LoVo (cell line): ENCODE measurements around the gene C10orf90.
"Not testable (repeated sequence)": the region's sequence is repeated elsewhere in the genome, so short reads cannot be mapped to it uniquely, and the experiment has no call there.

Experiments
- DNase-seq: peaks from one replicate; pipeline ENCODE4 v3.0.0-alpha.2; 2016; ENCODE audit warnings: low spot score

The C10orf90 gene

DNA sequence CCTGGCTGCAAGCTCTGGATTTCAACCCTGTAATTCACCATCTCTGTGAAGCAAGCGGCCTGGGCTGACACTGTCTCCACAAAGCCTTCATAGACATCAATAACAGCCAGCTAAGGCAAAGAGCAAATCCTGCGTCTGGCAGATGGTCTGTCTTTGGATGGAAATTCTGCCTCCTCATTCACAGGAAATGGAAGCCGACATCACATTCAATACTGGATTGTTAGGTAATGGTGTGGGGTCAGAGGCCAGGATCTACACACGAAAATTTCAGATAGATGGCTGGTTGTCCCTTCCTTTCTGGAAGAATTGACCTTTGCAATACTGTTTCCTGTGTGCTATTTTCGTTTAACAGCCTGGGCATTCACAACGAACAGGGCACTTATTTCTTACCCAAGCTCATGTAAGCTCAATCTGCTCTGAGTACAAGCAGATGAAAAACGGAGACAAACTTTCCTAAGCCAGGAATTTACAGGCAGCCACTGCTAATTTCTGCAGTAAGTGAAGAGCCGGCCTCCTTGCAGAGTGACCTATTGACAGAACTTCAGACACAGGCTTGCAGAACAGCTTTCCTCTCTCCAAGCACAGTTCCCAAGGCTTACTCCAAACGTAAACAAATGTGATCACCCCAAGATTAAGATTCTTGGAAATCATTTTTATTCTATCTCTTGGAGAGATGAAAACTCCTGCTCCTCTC lies 279.2 kb downstream of the C10orf90 start:
- no peak for DNase-seq

DNA sequence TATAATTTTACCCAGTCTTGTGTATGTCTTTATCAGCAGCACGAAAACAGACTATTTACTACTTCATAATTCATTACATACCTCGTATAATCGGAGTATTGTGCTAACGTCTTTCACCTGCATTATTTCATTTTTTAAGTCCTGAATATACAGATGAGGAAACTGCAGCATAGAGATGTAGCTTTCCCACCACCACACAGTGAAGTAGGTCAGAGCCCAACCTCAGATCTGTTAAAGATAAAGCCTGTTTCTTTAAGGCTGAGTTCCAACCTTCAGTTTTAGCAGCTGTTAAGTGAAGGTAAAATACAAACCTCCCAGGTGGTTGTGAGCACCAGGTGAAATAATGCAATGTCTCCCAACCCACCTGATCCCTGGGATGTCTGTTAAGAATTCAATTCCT lies 280.2 kb downstream of the C10orf90 start:
- DNase-seq: no peak

DNA sequence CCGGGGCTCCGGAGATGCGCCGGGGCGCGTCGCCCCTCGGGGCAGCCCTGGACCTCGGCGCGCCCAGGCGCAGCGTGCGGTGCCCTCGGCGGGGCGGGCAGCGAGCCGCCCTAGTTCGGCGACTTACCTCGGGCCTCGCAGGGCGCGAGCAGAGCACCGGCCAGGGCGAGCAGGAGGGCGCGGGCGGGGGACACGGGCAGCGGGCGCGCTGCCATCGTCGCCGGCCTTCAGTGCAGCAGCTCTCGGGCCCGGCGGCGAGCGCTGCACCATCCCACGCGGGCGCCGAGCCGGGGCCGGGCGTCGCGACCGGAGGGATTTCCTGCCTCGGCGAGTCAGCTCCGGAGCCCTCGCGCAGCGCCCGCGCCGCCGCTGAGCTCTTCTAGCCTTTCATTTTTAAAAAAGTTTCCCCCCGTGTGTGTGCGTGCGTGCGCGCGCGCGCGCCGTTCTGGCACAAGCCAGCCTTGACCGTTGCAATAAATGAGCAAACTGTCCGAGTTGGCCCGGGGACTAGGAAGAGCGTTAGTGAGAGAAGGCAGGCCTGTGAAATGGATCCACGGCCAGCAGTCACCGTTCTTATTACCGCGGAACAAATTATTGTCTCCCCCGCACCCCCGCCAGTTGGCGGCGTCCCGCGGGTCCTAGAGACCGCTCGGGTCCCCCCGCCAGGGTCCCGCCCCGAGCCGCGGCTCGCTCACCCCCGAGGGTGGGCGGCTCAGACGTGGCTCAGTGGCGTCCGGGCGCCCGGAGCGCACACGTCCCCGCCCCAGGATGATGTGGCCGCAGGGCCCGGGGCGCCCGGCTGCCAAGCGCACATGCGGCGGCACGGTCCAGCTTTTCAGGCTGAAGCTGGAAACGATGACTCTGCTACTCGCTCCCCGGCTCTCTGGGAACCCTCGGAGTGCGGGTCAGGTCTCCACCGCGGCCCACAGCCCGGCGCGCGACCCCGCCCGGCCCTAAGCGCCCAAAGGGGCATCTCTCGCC lies 282.3 kb downstream of the C10orf90 start, which contains the start of gene ADAM12:
Gene ADAM12, minus strand, starts transcription at position 547 of the 981 bp plus-strand sequence. Its CDS starts 332 bp downstream, at position 215.
- no peak for DNase-seq

DNA sequence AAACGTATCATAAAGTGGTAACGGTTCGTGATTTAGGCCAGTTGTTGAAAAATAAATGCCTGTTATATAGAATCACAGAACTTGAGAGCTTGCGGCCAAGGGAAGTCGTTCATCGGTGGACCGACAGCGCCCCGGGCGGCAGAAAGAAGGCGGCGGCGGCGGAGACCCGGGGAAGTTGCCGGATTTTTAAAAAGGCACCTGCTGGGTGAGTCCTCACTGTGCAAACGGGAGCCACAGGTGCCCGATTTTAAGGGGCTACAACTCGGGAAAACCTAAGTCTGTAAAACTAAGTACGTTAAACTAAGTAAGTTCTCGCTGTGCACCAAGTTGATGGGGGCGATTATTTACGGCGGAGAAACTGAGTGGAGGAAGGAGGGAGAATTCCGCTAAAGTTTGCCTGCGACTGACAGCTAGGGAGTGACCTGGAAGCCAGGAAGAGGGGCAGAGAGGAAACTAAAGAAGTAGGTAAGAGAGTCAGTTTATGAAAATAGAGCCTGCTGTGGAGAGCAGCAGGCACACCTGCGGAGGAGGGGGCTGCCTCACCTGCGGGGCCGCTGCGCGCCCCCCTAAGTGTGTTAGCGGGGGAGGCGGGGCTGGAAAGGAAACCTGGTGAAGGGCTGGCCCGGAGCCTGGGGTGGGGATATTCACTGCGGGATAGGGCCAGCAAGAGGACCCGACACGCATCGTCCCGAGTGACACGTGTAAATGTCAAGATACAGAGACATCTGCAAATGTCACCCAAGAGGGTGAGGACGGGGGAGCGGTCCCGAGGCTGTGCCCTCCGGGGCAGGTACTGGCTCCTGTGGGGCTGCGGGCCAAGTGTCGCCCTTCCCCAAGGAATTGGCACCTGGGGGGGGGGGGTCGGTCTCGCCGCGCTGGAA lies 283.2 kb downstream of the C10orf90 start:
- DNase-seq: no peak

DNA sequence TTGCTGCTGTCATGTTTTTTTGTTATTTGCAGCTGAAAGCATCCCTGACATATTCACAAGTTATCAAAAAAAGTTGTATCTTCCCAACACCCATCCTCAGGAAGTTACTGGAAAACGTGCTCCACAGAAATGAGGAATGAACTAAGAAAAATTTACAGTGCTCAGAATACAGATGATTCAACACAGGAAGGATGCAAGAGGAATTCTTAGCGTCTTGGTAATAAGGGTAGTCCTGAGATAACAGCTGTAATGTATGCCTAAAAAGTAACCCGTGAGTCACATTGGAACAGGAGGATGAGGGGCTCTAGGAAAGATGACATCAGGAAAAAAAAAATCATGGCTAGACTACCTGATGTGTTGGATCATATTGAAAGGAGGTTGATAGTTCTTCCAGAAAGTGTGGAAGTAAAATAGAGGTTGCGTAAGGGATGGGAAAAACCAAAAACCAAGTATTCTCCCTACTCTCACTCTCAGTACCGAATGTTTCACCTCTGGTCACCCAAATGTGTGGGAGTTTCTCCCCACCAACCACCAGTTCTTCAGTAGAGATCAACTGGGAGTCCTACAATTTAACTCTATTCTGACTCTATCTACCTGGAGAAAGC lies 286.1 kb downstream of the C10orf90 start:
- no peak for DNase-seq

DNA sequence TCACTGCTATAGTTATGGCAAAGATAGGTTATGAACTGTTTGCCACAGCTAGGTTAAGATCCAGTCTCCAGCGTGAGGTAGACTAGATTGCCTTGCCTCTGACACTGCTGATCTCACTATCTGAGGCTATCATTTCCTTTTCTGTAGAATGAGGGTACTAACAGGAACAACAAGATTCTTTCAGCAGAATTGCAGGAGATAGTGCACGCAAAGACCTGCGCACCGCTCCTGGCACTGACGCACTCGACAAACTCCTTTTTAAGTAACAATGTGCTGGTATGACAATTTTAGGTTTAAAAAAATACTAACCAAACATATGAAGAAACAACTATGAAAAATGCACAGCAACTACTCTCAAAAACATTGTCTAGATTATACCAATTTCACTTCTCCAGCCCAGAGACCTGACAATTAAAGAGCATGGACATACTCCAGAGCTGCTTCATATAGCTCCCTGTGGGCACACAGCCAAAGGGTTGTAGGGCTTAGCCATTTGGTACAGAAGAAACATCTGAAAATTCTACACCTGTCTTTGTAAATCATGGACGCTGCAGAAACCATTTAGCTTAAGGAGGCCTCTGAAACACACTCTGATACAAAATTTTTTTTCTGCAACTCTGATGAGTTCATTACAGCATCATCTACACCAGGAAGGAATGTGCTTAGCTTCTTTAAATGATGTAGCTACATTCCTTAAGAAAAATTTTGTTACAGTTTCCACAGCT lies 290.0 kb downstream of the C10orf90 start:
- DNase-seq: no peak

DNA sequence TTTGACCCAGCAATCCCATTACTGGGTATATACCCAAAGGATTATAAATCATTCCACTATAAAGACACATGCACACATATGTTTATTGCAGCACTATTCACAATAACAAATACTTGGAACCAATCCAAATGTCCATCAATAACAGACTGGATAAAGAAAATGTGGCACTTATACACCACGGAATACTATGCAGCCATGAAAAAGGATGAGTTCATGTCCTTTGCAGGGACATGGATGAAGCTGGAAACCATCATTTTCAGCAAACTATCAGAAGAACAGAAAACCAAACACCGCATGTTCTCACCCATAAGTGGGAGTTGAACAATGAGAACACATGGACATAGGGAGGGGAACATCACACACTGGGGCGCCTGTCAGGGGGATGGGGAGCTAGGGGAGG lies 291.3 kb downstream of the C10orf90 start:
- DNase-seq: not testable (repeated sequence)

DNA sequence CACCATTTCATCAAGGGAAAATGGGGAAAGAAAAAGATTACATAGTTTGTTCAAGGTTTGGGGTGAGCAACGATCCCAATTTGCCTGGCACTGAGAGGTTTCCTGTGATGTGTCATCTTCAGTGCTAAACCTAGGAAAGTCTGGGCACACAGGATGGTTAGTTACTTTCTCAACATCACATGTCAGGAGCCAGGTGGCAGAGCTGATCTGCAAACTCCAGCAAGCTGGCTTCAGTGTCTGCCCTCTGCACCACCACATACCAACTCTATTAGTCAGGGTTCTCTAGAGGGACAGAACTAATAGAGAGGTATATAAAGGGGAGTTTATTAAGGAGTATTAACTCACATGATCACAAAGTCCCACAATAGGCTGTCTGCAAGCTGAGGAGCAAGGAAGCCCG lies 293.5 kb downstream of the C10orf90 start:
- DNase-seq: peak; percentile 24

DNA sequence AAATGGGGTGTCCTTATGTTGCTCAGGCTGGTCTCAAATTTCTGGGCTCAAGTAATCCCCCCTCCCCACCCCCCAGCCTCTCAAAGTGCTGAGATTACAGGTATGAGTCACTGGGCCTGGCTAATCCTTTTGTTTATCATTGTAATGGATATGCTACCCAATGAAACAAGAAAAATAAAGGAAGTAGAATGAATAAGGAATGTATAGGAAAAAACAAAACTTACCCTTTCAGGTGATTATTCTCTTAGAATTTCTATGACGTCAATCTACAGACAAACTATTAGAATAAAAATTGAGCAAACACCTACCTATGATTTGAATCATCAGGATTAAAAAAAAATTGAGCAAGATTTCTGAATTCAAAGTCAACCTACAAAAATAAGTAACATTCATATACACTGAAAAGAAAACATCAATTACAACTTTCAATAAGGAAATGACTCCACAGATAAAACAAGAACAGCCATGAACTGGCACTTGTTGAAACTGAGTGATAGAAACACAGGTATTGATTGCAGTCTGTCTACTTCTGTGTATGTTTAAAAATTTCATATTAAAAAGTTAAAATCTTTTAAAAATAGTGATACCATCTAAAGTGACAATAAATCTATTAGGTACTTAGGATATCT lies 294.5 kb downstream of the C10orf90 start:
- no peak for DNase-seq

DNA sequence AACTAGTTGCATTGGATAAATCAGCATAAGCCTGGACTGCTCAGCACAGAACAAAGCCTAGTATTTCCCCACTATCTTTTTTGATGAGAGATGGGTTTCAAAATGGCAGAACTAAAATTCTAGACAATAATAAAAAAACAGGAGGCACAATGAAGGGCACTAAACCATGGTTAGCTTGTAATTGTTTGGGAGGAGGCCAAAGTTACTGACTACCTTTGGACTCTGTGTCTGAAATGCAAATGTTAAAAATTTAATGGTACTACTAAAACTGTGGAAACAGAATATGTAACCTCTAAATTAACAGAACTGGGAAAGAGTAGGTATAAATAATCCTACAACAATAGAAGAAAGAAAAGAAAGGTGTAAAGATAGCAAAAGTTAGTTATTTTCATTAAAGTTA lies 295.2 kb downstream of the C10orf90 start:
- no peak for DNase-seq
